HepG2 (cell line): ENCODE data around the gene ZNF628. TPM values are rescaled to one million over a fixed set of nuclear protein-coding genes. Genes with fewer than 3 reads are reported as not detected.

Experiments used
- ATAC-seq: fragments of 200-7000 bp; cut with Tn5 transposase; 3 replicates; pipeline ENCODE4 v1.9.1; 2020; ENCODE audit warnings: mild to moderate bottlenecking, moderate library complexity
- BruUV-seq: library from RNA; stranded (reverse); fragments of 400-500 nt; replicated peaks from 2 replicates; lab custom pipeline; 2021; lab: Mats Ljungman, UMichigan
- CTCF ChIA-PET: fragments of 300-600 bp; formaldehyde crosslinking; extraction: SDS; loops from one replicate; lab custom pipeline; 2021; ENCODE audit warnings: low total read pairs, inconsistent platforms, low intra/inter-chr PET ratio; lab: Yijun Ruan, JAX
- POLR2A ChIA-PET: fragments of 350-600 bp; sonication (Branson Sonifier 250); formaldehyde crosslinking; loops from one replicate; lab custom pipeline; 2020; ENCODE audit warnings: antibody characterized with exemption, inconsistent platforms; lab: Yijun Ruan, JAX
- DNase-seq: peaks from one replicate; pipeline ENCODE4 v3.0.0-alpha.2; 2015; ENCODE audit warnings: low spot score
- FAIRE-seq: peaks from 3 replicates; lab custom pipeline; 2011; peaks lifted over from hg19 to GRCh38; lab: Jason Lieb, UNC
- H2AFZ ChIP-seq: one replicate; pipeline ENCODE4 v1.6.1; 2011; ENCODE audit warnings: low read length, inconsistent platforms
- H3K27ac ChIP-seq: fragments of 300-600 bp; 3 replicates; pipeline ENCODE4 v1.8.0; 2011; ENCODE audit warnings: mixed run types, mild to moderate bottlenecking, mixed read lengths, low read length, inconsistent platforms; ENCODE audit not compliant: insufficient read depth; ENCODE audit errors: extremely low read length
- H3K27me3 ChIP-seq, 2 experiments: fragments of 200-600 bp in 1 of 2; 2 replicates in 1 of 2; 3 replicates in 1 of 2; pipeline versions ENCODE4 v1.6.0 to v1.8.0; 2011; ENCODE audit warnings: low read length in 2 of 2, mild to moderate bottlenecking in 2 of 2, moderate library complexity in 2 of 2, inconsistent platforms in 1 of 2; ENCODE audit not compliant: insufficient read depth in 2 of 2, control insufficient read depth in 1 of 2
- H3K36me3 ChIP-seq, 2 experiments: fragments of 200-600 bp in 1 of 2; replicated peaks in 1 of 2; 2 replicates in 1 of 2; 3 replicates in 1 of 2; pipeline versions ENCODE4 v1.5.1 to v1.8.0; 2011; ENCODE audit warnings: low read length in 2 of 2, inconsistent platforms in 1 of 2; ENCODE audit not compliant: insufficient read depth in 2 of 2, control insufficient read depth in 1 of 2
- H3K4me1 ChIP-seq: 2 replicates; pipeline ENCODE4 v1.5.1; 2012; ENCODE audit warnings: low read length, inconsistent platforms; ENCODE audit not compliant: insufficient read depth
- H3K4me2 ChIP-seq: 2 replicates; pipeline ENCODE4 v1.6.0; 2011; ENCODE audit warnings: low read depth, low read length, inconsistent platforms
- H3K4me3 ChIP-seq, 3 experiments: fragments of 200-600 bp in 1 of 3; sonication (generic), shearing (Covaris generic) in 1 of 3; replicated peaks in 1 of 3; 2 replicates each; pipeline ENCODE4 v1.5.1; 2011 to 2016; ENCODE audit warnings: low read length in 3 of 3, inconsistent platforms in 2 of 3, low read depth in 2 of 3, mild to moderate bottlenecking in 2 of 3, control low read depth in 1 of 3, mixed read lengths in 1 of 3; ENCODE audit not compliant: insufficient read depth in 1 of 3
- H3K79me2 ChIP-seq: one replicate; pipeline ENCODE4 v1.6.1; 2011; ENCODE audit warnings: low read length, inconsistent platforms; ENCODE audit not compliant: insufficient read depth
- H3K9ac ChIP-seq: 2 replicates; pipeline ENCODE4 v1.6.0; 2011; ENCODE audit warnings: mild to moderate bottlenecking, low read depth, low read length, inconsistent platforms; ENCODE audit not compliant: insufficient read depth
- H3K9me3 ChIP-seq: 2 replicates; pipeline ENCODE4 v1.5.1; 2012; ENCODE audit warnings: mild to moderate bottlenecking, low read length
- H4K20me1 ChIP-seq: 2 replicates; pipeline ENCODE4 v1.6.0; 2011; ENCODE audit warnings: inconsistent platforms, mild to moderate bottlenecking, low read length, moderate library complexity; ENCODE audit not compliant: insufficient read depth
- CEBPG ChIP-seq: IDR thresholded peaks from 2 replicates; pipeline ENCODE4 v1.6.1; 2016
- HDAC1 ChIP-seq: sonication (generic); formaldehyde crosslinking; IDR thresholded peaks from 2 replicates; pipeline ENCODE4 v1.5.1; 2020; ENCODE audit warnings: mild to moderate bottlenecking, missing genetic modification reagents
- HDAC2 ChIP-seq: sonication (generic); formaldehyde crosslinking; IDR thresholded peaks from 2 replicates; pipeline ENCODE4 v1.4.0; 2020; ENCODE audit warnings: missing genetic modification reagents
- HNF4G ChIP-seq, 2 experiments: sonication (generic) in 1 of 2; formaldehyde crosslinking in 1 of 2; IDR thresholded peaks; 2 replicates each; pipeline versions ENCODE4 v1.4.0 to v1.6.1; 2011 to 2020; ENCODE audit warnings: borderline replicate concordance in 2 of 2, low read depth in 2 of 2, mild to moderate bottlenecking in 2 of 2, low read length in 1 of 2, missing genetic modification reagents in 1 of 2, moderate library complexity in 1 of 2
- HNRNPUL1 ChIP-seq: fragments of 200-400 bp; formaldehyde crosslinking; IDR thresholded peaks from 2 replicates; pipeline ENCODE4 v1.6.1; 2017; ENCODE audit warnings: low read depth, mild to moderate bottlenecking, low read length, moderate library complexity
- RFXANK ChIP-seq: IDR thresholded peaks from 2 replicates; pipeline ENCODE4 v1.6.1; 2016
- SP5 ChIP-seq: IDR thresholded peaks from 2 replicates; pipeline ENCODE4 v1.6.1; 2016; ENCODE audit warnings: low read depth, borderline replicate concordance
- ZNF3 ChIP-seq: IDR thresholded peaks from 2 replicates; pipeline ENCODE4 v1.7.0; 2017; ENCODE audit warnings: inconsistent platforms
- ZNF354B ChIP-seq: sonication (generic); formaldehyde crosslinking; IDR thresholded peaks from 2 replicates; pipeline ENCODE4 v1.8.0; 2022; ENCODE audit warnings: mild to moderate bottlenecking, missing genetic modification reagents
- ZNF570 ChIP-seq: sonication (generic); formaldehyde crosslinking; IDR thresholded peaks from 2 replicates; pipeline ENCODE4 v1.4.0; 2020; ENCODE audit warnings: mild to moderate bottlenecking, missing genetic modification reagents, borderline replicate concordance
- ZNF616 ChIP-seq: sonication (generic); formaldehyde crosslinking; IDR thresholded peaks from 2 replicates; pipeline ENCODE4 v1.5.0; 2020; ENCODE audit warnings: low read depth, mild to moderate bottlenecking, missing genetic modification reagents
- ZSCAN31 ChIP-seq: sonication (generic); formaldehyde crosslinking; IDR thresholded peaks from 2 replicates; pipeline ENCODE4 v1.5.0; 2020; ENCODE audit warnings: low read depth, mild to moderate bottlenecking, missing genetic modification reagents
- WGBS: methylation state at CpG from one replicate; pipeline ENCODE4 v1.1.6; 2017; ENCODE audit warnings: low lambda C conversion rate; 5-methylcytosine and 5-hydroxymethylcytosine counted together
- in situ Hi-C: cut with HindIII; loops from 2 replicates; pipeline ENCODE4 v1.10.0; 2017; ENCODE audit warnings: low pct_unique_long_range_greater_than_20kb; ENCODE audit not compliant: extremely low pct_ligation_motif_present
- intact Hi-C: fragments of 100-400 bp; cut with micrococcal nuclease; formaldehyde crosslinking; loops from one replicate; pipeline ENCODE4 v1.10.0; 2022; ENCODE audit not compliant: unreplicated experiment
- polyA plus RNA-seq, 8 experiments: library from polyadenylated mRNA; depleted of rRNA in 3 of 8; stranded (reverse) in 7 of 8; unstranded in 1 of 8; fragments of >200 nt; fragmentation: Illumina TruSeq in 4 of 8; extraction: Trizol in 4 of 8; gene quantifications; 2 replicates each; pipeline versions ENCODE4 v1.2.1 to v1.2.3, GENCODE V29; 2011 to 2016; ENCODE audit warnings: low read depth in 4 of 8, missing spikeins in 1 of 8, mixed read lengths in 1 of 8; ENCODE audit not compliant: insufficient read depth in 1 of 8
- total RNA-seq, 5 experiments: library from RNA; depleted of rRNA; stranded (reverse); fragments of >200 nt; fragmentation: Illumina TruSeq; extraction: Trizol; gene quantifications; 2 replicates each; pipeline ENCODE4 v1.2.3, GENCODE V29; 2016; ENCODE audit warnings: low read depth in 1 of 5
- TF ChIP-seq, protein P1 (sequence below): IDR thresholded peaks from 2 replicates; pipeline ENCODE4 v1.6.1; 2016; ENCODE audit warnings: missing biosample characterization, missing genetic modification reagents, low read depth
- TF ChIP-seq, protein P2 (sequence below): sonication (generic); formaldehyde crosslinking; IDR thresholded peaks from 2 replicates; pipeline ENCODE4 v1.9.0; 2022; ENCODE audit warnings: low read depth, missing genetic modification reagents
- TF ChIP-seq, protein P3 (sequence below): sonication (generic); IDR thresholded peaks from 2 replicates; pipeline ENCODE4 v1.6.1; 2016; ENCODE audit warnings: low read depth, borderline replicate concordance
- TF ChIP-seq, protein P4 (sequence below): sonication (generic); formaldehyde crosslinking; IDR thresholded peaks from 2 replicates; pipeline ENCODE4 v1.8.1; 2023; ENCODE audit warnings: mild to moderate bottlenecking, moderate library complexity, missing genetic modification reagents

Gene ZNF628
- total and polyA plus RNA-seq, 2 of the 13 experiments (the other 11 are each of a cell fraction or from before 2014, with no cell fraction given) = 0.54 to 1.2 TPM

DNA sequence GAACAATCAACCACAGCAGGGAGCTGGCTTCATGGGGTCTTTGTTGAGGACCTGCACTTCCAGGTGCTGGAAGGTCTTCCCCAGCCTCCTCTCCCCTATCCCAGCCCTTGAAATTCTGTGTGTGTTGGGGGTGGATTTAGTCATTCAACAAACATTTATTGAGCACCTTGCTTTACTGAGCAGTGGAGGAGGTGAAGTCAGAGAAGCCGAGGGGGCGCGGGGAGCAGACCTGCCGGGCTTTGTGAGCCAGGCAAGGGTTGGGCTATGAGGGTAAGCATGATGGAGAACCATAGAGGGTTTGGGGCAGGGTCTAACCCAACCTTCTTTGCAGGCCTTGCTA, 8.4 kb upstream of the ZNF628 start:
- in situ Hi-C loops = no loop called here
- H3K27ac ChIP-seq = no peak overlapping the region

More for the DNA sequence above, 8.4 kb upstream of the ZNF628 start:
- POLR2A ChIA-PET = interaction anchor here (1.0 to 2.2 kb wide), 3 partner anchors 8 to 156 kb away, joined by 4 to 26 read pairs (median 4); partner anchors contain the start of genes ZNF628 and ZNF784
- FAIRE-seq (no peak), DNase-seq (no peak), ATAC-seq (no peak)
- CTCF ChIA-PET = interaction anchor here (1.2 to 1.6 kb wide), 2 partner anchors 36 to 327 kb away, joined by 3 to 24 read pairs; no protein-coding TSS in a partner anchor
- Histone ChIP-seq H3K9ac (no peak overlapping the region), H3K4me3 (peak overlapping the region in 1 of 3 experiments; percentile 44; a peak in 1 of 6 replicates), H3K4me2 (peak overlapping the region; percentile 71), H3K9me3 (no peaks in the 10 kb centered on the region), H3K36me3 (no peaks in the 10 kb centered on the region), H2AFZ (no peak overlapping the region), H4K20me1 (no peaks in the 10 kb centered on the region), H3K79me2 (no peaks in the 10 kb centered on the region), H3K4me1 (peaks cover 52% of the 10 kb centered on the region), H3K27me3 (no peaks in the 10 kb centered on the region; a peak in 1 of 5 replicates)
- BruUV-seq = no TSS peak
- TF ChIP-seq, protein P1, sequence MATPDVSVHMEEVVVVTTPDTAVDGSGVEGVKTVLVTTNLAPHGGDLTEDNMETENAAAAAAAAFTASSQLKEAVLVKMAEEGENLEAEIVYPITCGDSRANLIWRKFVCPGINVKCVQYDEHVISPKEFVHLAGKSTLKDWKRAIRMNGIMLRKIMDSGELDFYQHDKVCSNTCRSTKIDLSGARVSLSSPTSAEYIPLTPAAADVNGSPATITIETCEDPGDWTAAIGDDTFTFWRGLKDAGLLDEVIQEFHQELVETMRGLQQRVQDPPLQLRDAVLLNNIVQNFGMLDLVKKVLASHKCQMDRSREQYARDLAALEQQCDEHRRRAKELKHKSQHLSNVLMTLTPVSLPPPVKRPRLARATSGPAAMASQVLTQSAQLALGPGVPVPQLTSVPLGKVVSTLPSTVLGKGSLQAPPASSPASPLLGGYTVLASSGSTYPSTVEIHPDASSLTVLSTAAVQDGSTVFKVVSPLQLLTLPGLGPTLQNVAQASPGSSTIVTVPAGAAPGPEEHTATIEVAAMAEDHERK (CRISPR knock-in tag) = no peak
- TF ChIP-seq ZNF3 (CRISPR knock-in tag) (peak; percentile 95), CEBPG (CRISPR knock-in tag) (0 out of 2 replicates have a peak, but pooled peaks have one; percentile 1), HDAC2 (CRISPR knock-in tag) (0 out of 2 replicates have a peak, but pooled peaks have one; percentile 1), HNF4G (IDR thresholded peaks at IDR 0.05; ENCODE audit: borderline replicate concordance, low read depth, low read length) (no peak), HNF4G (CRISPR knock-in tag; IDR thresholded peaks at IDR 0.05; ENCODE audit: borderline replicate concordance, low read depth) (0 out of 2 replicates have a peak, but pooled peaks have one; percentile 3), ZNF354B (CRISPR knock-in tag) (0 out of 2 replicates have a peak, but pooled peaks have one; percentile 10), SP5 (CRISPR knock-in tag) (no peak), HDAC1 (CRISPR knock-in tag) (0 out of 2 replicates have a peak, but pooled peaks have one; percentile 1), ZNF570 (no peak), RFXANK (CRISPR knock-in tag) (no peak), HNRNPUL1 (no peak), ZNF616 (CRISPR knock-in tag) (no peak), ZSCAN31 (CRISPR knock-in tag) (no peak)
- TF ChIP-seq, protein P2, sequence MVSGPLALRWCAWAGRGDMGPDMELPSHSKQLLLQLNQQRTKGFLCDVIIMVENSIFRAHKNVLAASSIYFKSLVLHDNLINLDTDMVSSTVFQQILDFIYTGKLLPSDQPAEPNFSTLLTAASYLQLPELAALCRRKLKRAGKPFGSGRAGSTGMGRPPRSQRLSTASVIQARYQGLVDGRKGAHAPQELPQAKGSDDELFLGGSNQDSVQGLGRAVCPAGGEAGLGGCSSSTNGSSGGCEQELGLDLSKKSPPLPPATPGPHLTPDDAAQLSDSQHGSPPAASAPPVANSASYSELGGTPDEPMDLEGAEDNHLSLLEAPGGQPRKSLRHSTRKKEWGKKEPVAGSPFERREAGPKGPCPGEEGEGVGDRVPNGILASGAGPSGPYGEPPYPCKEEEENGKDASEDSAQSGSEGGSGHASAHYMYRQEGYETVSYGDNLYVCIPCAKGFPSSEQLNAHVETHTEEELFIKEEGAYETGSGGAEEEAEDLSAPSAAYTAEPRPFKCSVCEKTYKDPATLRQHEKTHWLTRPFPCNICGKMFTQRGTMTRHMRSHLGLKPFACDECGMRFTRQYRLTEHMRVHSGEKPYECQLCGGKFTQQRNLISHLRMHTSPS (CRISPR knock-in tag) = no peak
- TF ChIP-seq, protein P3, sequence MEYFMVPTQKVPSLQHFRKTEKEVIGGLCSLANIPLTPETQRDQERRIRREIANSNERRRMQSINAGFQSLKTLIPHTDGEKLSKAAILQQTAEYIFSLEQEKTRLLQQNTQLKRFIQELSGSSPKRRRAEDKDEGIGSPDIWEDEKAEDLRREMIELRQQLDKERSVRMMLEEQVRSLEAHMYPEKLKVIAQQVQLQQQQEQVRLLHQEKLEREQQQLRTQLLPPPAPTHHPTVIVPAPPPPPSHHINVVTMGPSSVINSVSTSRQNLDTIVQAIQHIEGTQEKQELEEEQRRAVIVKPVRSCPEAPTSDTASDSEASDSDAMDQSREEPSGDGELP = no peak
- TF ChIP-seq, protein P4, sequence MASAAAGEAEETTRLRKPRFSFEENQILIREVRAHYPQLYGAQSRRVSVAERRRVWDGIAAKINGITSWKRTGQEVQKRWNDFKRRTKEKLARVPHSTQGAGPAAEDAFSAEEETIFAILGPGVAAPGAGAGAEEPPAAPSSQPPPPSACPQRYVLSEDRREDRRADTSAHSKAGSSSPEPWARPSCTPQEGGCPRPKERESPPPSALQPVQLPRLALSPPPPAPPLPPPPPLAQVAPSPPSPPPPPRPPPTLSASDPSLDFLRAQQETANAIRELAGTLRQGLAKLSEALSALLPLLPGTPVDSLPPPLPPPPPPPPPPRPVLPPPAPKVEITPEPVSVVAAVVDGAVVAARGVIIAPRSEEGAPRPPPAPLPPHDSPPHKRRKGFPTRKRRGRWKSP (CRISPR knock-in tag) = no peak
- 0% methylated on average over 4 of the region's 4 CpGs for WGBS
- intact Hi-C loops = no loop called here
